GM18951 (cell line): ENCODE data around the gene RNF141.

ENCODE experiments used
- POLR2A ChIP-seq: IDR thresholded peaks from 4 replicates; pipeline ENCODE4 v1.6.1; 2011; ENCODE audit warnings: mild to moderate bottlenecking; ENCODE audit not compliant: insufficient read length, insufficient read depth; ENCODE audit errors: extremely low read depth
- in situ Hi-C: fragments of 300-500 bp; cut with MboI; formaldehyde crosslinking; loops from one replicate; pipeline ENCODE4 v1.12.0; 2022; ENCODE audit warnings: low sequenced_read_pairs, mixed read lengths, inconsistent platforms; ENCODE audit not compliant: unreplicated experiment

The RNF141 gene, protein sequence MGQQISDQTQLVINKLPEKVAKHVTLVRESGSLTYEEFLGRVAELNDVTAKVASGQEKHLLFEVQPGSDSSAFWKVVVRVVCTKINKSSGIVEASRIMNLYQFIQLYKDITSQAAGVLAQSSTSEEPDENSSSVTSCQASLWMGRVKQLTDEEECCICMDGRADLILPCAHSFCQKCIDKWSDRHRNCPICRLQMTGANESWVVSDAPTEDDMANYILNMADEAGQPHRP

DNA sequence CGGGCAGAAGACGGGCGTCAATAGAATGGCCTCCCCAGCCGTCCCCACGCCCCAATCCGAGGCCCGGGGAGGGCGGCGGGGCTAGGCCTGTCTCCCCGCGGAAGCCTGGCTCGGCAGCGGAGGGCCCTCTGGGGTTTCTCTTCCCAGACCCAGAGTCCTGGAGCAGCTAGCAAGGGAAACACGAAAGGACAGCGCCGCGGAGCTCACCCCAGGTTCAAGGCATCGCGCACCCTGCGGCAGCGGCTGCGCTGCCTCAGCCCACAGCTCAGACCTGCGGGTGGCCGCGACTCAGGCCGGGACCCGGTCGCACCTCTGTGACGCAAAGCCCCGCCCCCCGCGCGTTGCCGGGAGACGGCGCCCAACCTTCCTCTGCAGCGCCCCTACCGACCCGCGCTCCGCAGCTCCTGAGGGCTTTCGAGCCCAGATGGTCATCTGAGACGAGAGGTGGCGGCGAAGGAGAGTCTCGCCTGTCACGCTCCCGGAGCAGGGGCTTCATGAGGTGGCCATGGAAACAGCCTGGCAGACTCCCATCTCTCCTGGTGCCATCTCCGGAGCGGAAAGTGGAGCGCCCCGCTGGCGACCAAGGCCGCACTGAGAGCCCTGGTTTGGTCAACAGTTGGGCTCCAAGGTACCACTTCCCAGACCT lies at the start of gene RNF141:
Gene RNF141 (minus strand): TSS at position 273 of the 646 bp plus-strand sequence. CDS start 7,029 bp downstream, outside the sequence.
- in situ Hi-C loops = no loop called here
- TF ChIP-seq POLR2A = peak; percentile 92

DNA sequence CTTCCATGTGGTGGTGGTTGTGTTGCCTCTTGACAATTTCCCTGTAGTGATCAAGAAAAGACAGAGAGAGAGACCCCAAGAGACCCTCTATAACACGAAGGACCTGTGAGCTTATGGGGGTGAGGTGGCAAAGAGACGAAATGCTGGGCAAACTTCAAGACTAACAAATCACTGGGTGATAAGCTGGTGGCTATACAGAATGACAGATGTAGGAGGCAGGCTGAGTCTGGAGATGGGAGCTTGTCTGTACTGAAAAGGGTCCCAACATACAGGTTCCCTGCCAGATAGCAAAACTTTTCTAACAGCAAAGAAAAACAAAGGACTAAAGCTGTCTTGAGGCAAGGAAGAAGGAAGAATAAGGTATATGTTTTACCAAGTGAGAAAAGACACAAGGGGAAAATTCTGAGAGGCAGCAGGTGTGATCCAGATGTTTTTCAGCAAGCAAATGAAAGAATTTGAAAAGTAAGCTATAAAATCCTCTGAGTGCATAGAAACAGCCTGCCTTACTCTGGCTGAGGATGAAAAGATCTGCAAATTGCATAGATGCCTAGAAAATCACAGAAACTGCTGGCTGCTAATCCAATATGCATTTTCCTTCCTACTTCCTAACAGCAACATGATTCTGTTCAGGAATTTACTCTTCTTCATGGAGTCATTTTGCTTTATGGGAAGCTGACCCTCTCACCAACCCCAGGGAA lies 49.4 kb upstream of the RNF141 start:
- TF ChIP-seq POLR2A = no peak
- in situ Hi-C loops = no loop called here

DNA sequence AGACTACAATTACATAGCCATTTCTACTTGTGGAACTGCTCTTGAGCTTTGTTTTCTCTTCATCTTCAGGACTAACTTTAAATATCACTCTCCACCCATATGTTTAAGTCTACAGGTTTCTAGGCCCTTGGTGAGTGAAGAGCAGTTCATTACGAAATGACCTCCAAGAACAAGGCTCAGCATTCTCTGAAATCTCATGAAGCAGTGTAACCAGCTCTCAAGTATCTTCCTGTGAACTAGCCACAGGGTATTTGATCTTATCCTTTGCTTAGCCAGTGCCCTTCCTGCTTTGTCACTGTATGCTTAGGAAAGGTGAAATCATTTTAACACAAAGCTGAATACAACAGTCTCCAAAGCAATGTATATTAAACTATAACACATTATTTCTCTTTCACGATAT lies 47.9 kb upstream of the RNF141 start:
- no peak for TF ChIP-seq POLR2A
- in situ Hi-C loops = no loop called here

DNA sequence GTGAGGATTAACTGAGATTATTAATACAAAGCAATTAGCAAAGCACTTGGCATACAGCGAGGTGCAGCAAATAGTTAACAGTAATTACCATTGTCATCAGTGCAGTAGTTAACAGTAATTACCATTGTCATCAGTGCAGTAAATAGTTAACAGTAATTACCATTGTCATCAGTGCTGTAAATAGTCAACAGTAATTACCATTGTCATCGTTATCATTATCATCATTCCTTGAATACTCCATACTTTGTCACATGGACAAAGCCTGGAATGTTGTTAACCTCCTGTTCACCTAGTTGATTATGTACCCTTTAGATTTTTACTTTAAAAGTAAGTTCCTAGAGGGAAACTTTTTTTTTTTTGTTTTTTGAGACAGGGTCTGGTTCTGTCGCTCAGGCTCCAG lies 47.0 kb upstream of the RNF141 start:
- no peak for TF ChIP-seq POLR2A
- in situ Hi-C loops = no loop called here

DNA sequence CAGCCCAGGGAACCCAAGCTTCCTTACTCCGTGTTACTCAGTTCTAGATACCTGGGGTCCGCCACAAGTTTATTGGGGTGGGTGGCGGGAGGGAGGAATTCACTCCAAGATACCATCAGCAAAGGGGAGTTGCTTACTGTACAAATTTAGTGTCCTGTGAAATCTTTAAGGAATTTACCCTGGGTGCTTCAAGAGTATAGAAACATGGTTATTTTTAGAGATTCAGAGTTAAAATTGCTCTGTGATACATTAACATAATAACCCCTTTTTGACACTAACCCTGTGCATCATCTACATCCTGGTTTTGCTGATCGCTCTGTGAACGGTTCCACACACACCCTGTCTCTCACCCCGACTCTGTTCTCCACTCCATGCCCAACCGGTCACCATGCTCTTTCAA lies 46.4 kb upstream of the RNF141 start:
- in situ Hi-C loops = no loop called here
- no peak for TF ChIP-seq POLR2A

DNA sequence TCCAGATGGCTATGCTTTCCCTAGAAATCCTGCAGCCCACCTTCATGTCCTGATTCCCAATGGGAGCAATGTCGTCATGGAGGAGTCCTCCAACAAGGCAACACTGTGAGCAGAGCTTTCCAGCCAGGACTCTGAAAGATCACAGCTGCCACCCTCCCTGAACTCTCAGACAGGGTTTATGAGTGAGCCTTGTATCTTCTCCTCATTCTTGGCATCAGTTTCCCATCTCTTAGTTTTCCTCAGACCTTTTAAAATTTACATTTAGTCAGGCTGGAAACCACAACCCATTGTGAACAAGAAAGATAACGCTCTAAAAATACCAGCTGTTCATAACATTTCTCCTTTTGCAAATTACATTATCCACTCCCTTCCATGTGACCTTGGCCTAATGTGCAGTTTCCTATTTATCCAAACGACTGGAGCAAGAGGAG lies 43.1 kb upstream of the RNF141 start:
- TF ChIP-seq POLR2A = no peak
- in situ Hi-C loops = no loop called here

DNA sequence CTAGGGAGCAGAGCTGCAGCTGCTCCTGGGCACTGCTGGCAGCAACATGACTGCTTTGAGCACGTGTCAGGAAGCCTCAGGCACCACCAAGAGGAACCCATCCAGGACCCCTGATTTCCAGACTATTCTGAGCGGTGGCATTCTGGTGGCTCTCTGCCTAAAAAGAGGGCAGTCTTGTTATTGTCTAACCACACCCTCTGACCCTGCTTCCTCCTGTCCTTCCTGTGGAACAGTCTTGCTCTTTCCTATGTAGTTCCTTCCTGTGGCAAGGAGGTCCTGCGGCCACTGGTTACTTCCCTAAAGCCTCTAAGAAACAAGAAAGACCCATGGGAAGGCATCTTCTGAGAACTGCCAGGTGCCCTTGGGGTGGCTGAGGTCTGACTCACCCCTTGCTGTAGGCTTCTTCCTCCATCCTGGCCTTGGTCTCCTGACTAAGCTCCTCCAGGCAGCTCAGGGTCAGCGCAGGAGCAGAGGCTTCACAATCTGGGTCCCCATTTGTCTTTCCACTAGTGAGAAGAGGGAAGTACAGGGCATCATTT lies 40.6 kb upstream of the RNF141 start:
- in situ Hi-C loops = no loop called here
- no peak for TF ChIP-seq POLR2A

DNA sequence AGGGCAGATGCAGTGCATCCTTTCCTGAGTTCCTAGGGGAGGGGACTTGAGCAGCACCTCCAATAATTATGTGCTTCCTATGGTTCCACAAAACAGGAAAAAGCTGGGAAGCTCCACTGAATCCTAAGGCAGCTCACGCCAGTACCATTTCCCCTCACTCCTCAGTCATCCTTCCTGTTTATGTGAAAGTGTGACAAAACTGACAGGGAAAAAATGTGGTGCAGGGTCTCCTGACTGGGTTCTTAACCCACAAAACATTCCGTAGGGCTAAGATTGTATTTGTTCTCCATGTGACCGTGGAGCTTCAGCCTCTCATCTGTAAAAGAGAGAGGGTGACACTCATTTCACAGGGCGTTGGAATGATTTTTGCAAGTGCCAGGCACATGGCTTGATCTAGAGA lies 39.6 kb upstream of the RNF141 start:
- TF ChIP-seq POLR2A = no peak
- in situ Hi-C loops = no loop called here

DNA sequence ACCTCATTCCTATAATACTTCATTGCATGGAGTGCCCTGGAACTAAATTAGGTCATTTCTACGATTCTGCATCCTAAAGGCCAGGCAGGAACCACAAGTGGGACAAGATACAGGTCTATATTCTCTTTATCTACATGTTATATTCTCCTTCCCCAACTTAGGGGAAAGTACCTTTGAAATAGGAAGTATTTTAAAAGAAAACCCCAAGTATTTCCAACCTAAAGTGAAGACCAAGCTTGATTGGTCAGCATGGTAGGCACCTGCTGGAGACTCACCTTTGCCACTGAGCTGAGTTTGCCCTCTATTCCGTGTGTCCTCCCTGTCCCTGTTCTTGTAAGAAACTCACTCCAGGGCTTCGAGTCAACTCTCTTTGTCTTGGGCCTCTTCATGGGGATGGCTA lies 38.7 kb upstream of the RNF141 start:
- no peak for TF ChIP-seq POLR2A
- in situ Hi-C loops = no loop called here

DNA sequence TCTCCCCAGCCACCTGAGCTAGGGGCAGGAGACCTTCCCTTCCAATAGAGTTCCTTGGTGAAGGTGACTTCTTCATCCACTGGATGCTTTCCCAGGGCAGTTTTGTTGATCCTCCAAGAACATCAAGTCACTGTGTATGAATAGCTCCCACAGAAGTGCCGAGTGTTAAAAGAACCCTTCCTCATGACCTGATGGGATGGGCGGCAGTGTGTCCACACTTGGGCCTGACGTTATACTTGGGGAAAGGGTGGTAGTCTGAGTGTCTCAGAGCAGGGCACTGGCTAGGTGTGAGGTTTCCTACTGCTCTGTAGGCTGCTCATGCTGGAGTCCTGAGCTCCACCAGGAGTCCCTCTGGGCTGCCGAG lies 35.0 kb upstream of the RNF141 start:
- no peak for TF ChIP-seq POLR2A
- in situ Hi-C loops = no loop called here

DNA sequence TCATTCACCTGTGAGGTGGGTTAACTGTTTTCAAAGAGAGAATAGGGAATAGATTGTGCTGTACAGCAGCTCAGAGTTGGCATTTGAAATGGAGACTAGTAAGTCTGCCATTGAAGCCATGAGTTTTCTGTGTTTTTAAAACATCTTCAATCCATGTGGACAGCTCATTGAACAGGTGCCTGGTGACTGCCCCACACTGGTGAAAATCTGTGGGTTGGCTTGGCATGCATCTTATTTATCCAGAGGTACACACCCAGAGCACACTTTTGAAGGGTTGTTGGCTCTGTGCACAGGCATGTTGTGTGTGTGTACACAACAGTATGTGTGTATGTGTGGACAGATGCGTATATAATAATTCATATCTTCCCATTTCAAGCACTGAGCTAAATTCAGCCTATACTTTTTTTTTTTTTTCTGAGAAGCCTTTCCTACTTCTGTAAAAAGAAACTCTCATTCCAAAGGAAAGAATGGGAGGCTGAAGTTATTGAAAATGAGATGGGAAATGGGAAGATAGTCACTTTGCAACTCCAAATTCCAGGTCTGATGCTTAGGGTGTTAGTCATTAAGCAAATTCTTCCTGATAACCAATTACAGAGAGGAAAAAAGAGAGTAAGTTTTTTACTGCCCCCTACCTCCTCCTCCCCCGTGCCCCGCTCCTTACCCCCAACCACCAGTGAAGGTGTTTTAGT lies 34.5 kb upstream of the RNF141 start:
- no peak for TF ChIP-seq POLR2A
- in situ Hi-C loops = no loop called here

DNA sequence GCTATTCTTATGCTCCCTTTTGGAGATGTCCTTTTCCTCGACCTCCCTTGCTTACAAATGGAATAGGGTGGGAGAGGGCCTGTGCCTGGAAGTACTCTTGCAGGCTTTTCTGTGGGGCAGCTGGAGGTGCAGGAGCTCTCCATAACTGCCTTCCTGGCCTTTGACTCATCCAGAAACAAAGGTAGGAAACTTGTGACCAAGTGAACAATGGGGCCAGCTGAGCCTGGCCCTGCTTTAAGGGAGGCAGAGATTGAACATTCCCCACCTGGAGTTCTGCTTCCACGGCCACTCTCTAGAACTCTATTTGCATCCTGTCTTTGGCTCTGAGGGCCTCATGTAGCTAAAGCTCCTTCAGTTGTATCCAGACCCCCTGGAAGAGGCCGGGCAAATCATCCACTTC lies 32.6 kb upstream of the RNF141 start:
- in situ Hi-C loops = no loop called here

DNA sequence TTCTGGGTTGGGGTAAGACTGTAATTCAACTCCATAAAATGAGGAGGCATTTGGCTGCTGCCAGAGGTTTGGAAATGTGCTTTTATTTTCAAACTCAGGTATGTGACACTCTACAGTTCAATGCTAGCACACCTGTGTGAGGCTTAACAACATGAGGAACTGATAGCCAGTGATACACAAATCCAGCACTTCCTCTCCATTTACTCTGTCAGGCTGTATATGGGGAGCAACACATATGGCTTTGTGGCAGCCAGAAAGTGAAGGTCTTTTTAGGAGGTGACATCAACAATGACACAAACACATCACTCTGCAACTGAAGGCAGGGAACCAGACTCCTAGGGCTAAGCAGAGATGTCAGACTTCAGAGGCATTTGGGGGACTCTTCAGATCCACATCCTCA lies 32.0 kb upstream of the RNF141 start:
- in situ Hi-C loops = no loop called here
- no peak for TF ChIP-seq POLR2A

More for the DNA sequence above, 32.6 kb upstream of the RNF141 start:
- no peak for TF ChIP-seq POLR2A
